GM18511 (cell line): Measurements from ENCODE around the gene SDK1.

Source experiments
- ATAC-seq: cut with Tn5 transposase; IDR thresholded peaks from one replicate; pipeline ENCODE4 v1.9.1; 2021; ENCODE audit warnings: mild to moderate bottlenecking, moderate library complexity; ENCODE audit not compliant: unreplicated experiment

The SDK1 gene

DNA sequence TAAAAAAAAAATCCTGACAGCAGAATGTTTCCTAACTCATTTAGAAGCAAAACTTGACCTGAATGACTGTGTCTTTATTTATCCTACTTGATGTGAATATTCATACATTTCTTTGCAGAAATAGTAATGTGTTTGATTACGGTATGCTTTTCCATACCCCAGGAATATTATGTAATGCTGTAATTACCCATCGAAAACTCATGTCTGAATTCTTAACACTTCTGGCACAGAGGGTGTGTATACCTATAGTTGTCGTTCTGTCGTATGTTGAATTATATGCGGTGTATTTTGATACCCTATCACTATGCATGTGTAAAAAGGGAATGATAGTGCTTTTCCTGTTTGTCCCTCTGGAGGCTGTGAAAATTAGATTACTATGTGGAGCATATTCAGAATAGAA lies 26.6 kb downstream of the SDK1 start:
- no peak for ATAC-seq

- ATAC-seq: no peak
Measured at GRCh38 chr7:3332308-3332707, 31.3 kb downstream of the SDK1 start.

GRCh38 chr7:3333861-3334260 lies 32.8 kb downstream of the SDK1 start:
- ATAC-seq: no peak

DNA sequence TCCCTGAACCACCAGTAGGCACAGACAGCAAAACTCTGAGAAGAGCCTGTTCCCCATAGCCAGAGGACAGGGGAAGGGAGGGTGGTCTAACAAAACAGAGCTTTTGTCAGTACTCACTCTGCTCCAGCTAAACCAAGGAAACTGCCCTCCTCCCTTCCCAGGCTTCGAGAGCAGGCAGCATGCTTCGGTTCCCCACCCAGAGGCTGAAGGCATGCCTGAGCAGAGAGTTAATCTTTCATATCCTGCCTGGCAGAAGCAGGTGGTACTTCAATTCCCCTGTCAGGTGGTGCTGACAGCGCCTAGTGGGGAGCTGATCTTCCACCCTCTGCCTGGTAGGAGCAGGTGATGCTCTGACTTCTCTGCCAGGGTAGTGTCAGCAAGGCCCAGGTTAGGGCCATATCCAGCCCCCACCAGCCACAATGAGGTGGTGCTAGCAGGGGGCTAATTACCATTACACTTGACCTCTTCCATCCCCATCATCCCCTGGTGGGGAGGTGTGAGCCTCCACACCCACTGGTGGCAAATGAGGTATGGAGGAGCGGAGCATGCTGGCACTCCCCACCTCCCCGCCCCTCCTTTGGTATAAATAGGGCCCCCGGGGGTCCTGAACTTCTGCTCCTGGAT lies 35.1 kb downstream of the SDK1 start:
- ATAC-seq: no peak

DNA sequence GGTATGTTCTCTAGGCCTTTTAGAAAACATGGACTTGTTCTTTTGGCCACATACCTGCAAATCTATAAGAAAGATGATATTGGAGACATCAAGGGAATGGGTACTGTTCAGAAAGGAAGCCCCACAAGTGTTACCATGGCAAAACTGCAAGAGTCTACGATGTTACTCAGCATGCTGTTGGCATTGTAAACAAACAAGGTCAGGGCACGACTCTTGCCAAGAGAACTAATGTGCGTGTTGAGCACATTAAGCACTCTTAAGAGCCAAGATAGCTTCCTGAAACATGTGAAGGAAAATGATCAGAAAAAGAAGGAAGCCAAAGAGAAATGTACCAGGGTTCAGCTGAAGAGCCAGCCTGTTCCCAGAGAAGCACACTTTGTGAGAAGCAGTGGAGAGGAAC lies 37.1 kb downstream of the SDK1 start:
- ATAC-seq: no peak

DNA sequence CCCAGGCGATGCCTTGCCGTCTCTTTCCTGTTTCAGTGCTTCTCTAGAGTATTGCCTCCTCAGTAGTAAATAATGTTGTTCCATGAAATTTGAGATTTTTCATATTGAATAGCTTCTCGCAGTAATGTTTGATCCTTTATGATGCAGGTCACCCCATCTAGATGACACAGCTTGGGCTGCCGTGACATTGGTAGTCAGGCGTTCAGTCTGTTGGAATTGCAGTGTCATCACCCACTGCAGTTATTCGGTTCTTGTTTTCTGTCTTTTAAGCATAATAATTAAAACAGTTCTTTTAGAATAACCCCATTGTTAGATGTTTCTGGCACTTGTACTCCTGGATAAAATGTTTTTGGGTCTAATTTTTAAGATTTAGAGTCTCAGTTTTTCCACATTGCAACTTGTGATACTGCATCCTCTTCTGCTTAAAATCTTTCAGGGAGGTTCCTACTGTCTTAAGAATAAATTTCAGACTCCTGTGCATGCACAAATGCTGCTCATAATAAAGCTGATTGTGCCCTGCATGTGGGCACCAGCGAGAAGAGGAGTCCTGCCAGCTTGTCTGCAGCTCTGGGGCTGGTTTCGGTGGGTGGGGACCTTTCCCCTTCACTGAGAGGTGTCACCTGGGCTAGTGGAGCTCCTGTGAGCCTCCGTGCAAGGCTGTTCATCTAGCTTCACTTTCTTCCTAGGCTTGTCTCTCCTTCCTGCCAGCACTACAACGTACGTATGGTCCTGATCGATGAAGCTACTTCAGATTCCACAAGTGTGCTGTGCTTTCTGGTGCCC lies 44.8 kb downstream of the SDK1 start:
- ATAC-seq: no peak

- ATAC-seq: no peak
Measured at GRCh38 chr7:3349126-3349525, 48.1 kb downstream of the SDK1 start.

- ATAC-seq: no peak
Measured at GRCh38 chr7:3356173-3356572, 55.1 kb downstream of the SDK1 start.

GRCh38 chr7:3358991-3359390 lies 57.9 kb downstream of the SDK1 start:
- no peak for ATAC-seq

- ATAC-seq: no peak
Measured at GRCh38 chr7:3367261-3367660, 66.2 kb downstream of the SDK1 start.

DNA sequence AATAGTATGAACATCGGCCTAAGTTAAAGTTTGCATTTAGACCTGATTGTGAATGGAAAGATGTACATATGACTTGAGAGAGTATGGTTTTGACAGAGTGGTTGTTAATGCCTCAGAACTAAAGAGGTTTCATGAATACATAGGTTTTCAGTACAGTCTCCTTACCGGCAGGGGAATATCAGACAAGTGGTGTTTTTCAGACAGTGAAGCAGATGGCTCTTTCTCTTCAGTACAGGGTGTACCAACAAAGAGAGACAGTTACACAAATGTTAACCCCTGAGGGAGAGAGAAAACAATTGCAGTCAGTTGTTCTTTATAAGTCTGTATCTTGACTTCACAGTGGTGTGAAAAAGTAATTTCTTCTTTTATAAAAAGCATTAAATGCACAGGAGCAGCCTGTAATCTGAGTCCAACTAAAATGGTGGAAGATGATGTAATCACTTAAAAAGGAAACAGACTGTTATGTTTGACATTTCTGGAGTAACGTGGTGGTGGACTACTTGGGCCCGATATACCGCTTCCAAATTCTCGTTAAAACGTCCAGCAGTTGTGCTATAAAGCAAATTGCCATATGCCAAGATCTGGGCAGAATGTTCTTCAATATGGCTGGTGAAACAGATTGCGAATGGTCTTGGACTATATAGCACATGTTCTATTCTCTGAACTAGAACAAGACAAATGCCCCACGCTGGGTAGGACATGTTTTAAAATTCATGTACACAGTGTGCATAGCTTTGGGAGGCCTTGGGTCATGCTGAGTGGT lies 69.2 kb downstream of the SDK1 start:
- ATAC-seq: no peak

GRCh38 chr7:3370921-3371320 lies 69.9 kb downstream of the SDK1 start:
- no peak for ATAC-seq

GRCh38 chr7:3371601-3372000 lies 70.5 kb downstream of the SDK1 start:
- no peak for ATAC-seq

DNA sequence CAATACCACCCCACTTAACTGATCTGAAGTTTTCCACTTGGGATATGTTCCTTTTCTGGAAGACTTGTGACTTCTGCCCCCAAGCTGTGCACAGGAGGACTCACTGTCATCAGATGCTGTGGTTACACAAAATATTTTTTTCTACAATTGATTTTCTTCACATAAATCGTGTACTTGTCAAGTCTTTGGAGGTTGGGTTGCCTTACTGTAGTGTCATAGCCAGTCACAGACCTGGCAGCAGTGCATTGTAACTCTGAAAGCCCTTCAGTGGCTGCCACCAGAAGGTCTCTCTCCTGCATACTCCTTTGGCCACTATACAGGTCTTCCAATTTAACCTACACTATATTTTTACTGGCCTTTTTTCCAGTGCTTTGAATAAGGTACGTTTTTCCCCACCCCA lies 73.2 kb downstream of the SDK1 start:
- no peak for ATAC-seq

DNA sequence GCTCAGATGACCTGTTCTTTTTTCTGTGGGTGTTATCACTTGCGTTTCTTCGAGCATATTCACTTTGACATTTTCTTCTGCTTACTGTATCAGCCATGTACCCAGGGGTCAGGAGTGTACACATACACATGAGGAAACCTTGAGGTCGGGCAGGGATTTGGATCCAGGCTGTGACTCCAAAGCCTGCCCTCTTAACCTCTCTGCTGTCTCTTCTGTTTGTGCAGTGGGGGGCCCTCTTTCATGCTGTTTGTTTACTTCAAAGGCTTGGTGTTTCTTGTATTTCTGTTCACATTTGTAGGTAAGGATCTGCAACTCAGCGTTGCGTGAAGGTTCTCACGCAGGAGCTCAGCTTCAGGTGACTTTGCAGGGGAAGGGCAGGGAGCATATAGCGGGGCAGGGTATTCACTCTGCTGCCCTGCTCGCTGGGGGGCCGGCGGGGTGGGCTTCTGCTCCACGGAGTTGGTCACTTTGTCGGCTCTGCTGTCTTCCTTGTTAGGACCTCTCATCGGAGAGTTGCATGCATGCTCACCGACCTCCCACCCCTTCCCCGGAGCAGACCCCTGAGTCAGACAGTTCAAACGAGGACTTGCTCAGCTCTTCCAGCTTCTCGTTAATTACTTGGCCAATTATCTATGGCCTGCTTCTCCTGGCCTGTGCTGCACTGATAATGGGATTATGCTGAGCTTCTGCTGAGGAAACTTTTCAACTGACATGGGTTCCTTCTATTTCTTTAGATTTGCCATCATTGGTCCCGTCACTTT lies 77.5 kb downstream of the SDK1 start:
- no peak for ATAC-seq

DNA sequence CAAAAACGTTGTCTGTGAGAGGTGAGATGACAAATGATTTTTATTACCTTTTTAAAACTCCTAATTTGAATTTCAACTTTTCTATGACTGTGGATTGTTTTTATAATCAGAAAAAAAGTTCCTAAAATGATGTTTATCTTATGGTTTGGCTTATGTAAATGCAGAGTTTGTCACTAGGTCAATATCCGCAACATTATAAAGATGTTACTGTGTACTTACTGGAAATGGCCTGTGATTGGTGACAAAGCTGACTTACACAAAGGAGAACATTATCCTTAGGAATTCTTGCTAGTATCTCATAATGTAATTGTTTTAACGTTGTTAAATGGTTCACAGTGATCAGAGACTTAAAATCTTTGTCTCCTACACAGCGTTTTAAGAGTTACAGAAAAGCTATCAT lies 79.0 kb downstream of the SDK1 start:
- ATAC-seq: no peak

- ATAC-seq: no peak
Measured at GRCh38 chr7:3380886-3381685, 80.0 kb downstream of the SDK1 start.

DNA sequence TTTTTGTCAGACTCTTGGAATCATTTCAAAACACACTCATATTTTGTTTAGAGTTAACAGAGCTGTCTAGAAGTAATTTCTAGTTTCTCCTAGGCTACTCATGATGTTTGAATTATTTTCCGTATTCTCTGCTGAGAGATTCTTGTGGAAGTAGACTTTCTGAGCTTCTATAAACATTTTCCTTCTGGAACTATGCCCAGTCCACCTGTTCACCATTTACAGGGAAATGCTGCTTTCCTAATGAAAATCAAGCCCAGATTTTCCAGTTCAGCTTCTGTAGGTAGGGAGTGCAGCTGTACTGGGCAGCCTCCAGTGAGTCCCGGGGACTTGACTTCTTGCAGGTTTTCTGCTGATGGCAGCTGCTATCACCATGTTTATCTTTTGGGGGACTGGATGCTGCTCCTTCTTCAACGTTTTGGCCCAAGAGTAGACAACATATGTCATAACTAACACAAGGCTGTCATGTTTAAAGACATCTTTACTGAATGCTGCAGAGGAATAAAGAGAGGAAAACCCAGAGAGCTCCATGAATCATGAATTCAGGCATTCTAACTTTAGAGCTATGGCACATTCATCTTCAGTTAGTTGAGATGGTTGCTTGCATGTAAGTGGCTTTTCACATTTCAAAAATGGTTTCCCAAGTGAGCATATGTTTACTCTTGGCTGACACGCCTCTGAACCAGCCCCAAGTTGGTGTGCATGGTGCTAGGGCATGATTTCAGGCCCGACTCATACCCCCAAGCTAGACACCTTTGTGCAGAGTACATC lies 85.6 kb downstream of the SDK1 start:
- ATAC-seq: no peak

DNA sequence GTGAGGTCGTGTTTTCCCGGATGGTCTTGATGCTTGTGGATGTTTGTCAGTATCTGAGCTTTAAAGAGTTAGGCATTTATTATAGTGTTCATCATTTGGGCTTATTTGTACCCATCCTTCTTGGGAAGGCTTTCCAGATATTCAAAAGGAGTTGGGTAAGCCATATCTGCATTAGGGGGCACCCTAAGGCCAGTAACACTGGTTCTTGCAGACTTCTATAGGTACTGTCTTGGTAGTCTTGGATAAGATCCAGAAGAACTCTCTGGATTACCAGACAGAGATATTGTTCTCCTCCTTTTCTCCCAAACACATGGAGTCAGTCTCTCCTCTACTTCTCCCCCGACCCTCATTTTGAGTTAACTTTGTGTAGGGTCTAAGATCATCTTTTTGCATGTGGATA lies 92.8 kb downstream of the SDK1 start:
- no peak for ATAC-seq

- ATAC-seq: no peak
Measured at GRCh38 chr7:3397324-3397723, 96.3 kb downstream of the SDK1 start.
